Epithelial cell of esophagus (primary cell): Measurements from ENCODE around the gene CELF4.

Experiments
- DNase-seq: peaks from one replicate; pipeline ENCODE4 v3.0.0; 2010; ENCODE audit warnings: low read depth
- H3K4me3 ChIP-seq: 2 replicates; pipeline ENCODE4 v1.5.1; 2011; ENCODE audit warnings: mild to moderate bottlenecking, low read length, control low read depth
- CTCF ChIP-seq: IDR thresholded peaks from 2 replicates; pipeline ENCODE4 v1.5.1; 2011; ENCODE audit warnings: low read depth, mild to moderate bottlenecking, low read length, control low read depth, inconsistent platforms; ENCODE audit not compliant: insufficient read depth; ENCODE audit errors: missing control alignments

CELF4 gene

GRCh38 chr18:37486848-37487247 is 78.8 kb downstream of the CELF4 start:
- no peak for TF ChIP-seq CTCF
- DNase-seq: no peak
- H3K4me3 ChIP-seq: no peak overlapping the region

- no peak overlapping the region for H3K4me3 ChIP-seq
- DNase-seq: peak; percentile 42
- no peak for TF ChIP-seq CTCF
Observed at GRCh38 chr18:37484983-37485834, 80.4 kb downstream of the CELF4 start.

GRCh38 chr18:37483984-37484819 is 81.4 kb downstream of the CELF4 start:
- H3K4me3 ChIP-seq: no peak overlapping the region
- DNase-seq: no peak
- no peak for TF ChIP-seq CTCF

GRCh38 chr18:37483221-37483971 is 82.2 kb downstream of the CELF4 start:
- no peak for TF ChIP-seq CTCF
- H3K4me3 ChIP-seq: no peak overlapping the region
- peak; percentile 36 for DNase-seq

- DNase-seq: no peak
- no peak overlapping the region for H3K4me3 ChIP-seq
- no peak for TF ChIP-seq CTCF
Observed at GRCh38 chr18:37482433-37482832, 83.2 kb downstream of the CELF4 start.

GRCh38 chr18:37482002-37482401 is 83.6 kb downstream of the CELF4 start:
- DNase-seq: no peak
- no peak overlapping the region for H3K4me3 ChIP-seq
- no peak for TF ChIP-seq CTCF
